Neural cell (in vitro differentiated cells): ENCODE data around the gene SMOC1. TPM values are rescaled to one million over a fixed set of nuclear protein-coding genes. Genes with fewer than 3 reads are reported as not detected.

Experiments
- H2AFZ ChIP-seq: fragments of 200-600, 300-800 bp; sonication (generic), shearing (Covaris generic); 2 replicates; pipeline ENCODE4 v1.6.0; 2014; ENCODE audit warnings: low read depth, mild to moderate bottlenecking, antibody characterized with exemption, low read length, moderate library complexity
- H3F3A ChIP-seq: fragments of 200-600 bp; shearing (Covaris generic); 2 replicates; pipeline ENCODE4 v1.6.1; 2016; ENCODE audit warnings: mild to moderate bottlenecking, moderate library complexity, mixed read lengths, antibody characterized with exemption, low read length; ENCODE audit not compliant: insufficient read depth, poor library complexity, severe bottlenecking
- H3K27ac ChIP-seq: fragments of 200-600, 300-800 bp; sonication (generic), shearing (Covaris generic); 2 replicates; pipeline ENCODE4 v1.5.1; 2014; ENCODE audit warnings: mild to moderate bottlenecking, low read length, moderate library complexity
- H3K27me3 ChIP-seq: fragments of 300-800, 200-600 bp; sonication (generic), shearing (Covaris generic); 2 replicates; pipeline ENCODE4 v1.6.0; 2014; ENCODE audit warnings: mild to moderate bottlenecking, low read depth, low read length, moderate library complexity; ENCODE audit not compliant: insufficient read depth
- H3K36me3 ChIP-seq: fragments of 300-800, 200-600 bp; sonication (generic), shearing (Covaris generic); 2 replicates; pipeline ENCODE4 v1.5.1; 2014; ENCODE audit warnings: mild to moderate bottlenecking, antibody characterized with exemption, low read length, moderate library complexity; ENCODE audit not compliant: insufficient read depth
- H3K4me2 ChIP-seq: fragments of 300-800, 200-600 bp; sonication (generic), shearing (Covaris generic); 2 replicates; pipeline ENCODE4 v1.6.0; 2014; ENCODE audit warnings: mild to moderate bottlenecking, low read length
- H3K4me3 ChIP-seq: fragments of 300-800, 200-600 bp; sonication (generic), shearing (Covaris generic); 2 replicates; pipeline ENCODE4 v1.5.1; 2014; ENCODE audit warnings: mild to moderate bottlenecking, low read length, moderate library complexity
- H3K79me2 ChIP-seq: fragments of 200-600 bp; shearing (Covaris generic); replicated peaks from 2 replicates; pipeline ENCODE4 v1.6.0; 2014; ENCODE audit warnings: mild to moderate bottlenecking, low read length, moderate library complexity; ENCODE audit not compliant: insufficient read depth
- H3K9ac ChIP-seq: fragments of 300-800, 200-600 bp; sonication (generic), shearing (Covaris generic); 2 replicates; pipeline ENCODE4 v1.6.1; 2016; ENCODE audit warnings: mild to moderate bottlenecking, low read length, mixed read lengths
- H3K9me2 ChIP-seq: fragments of 200-600 bp; shearing (Covaris generic); 2 replicates; pipeline ENCODE4 v1.6.1; 2016; ENCODE audit warnings: mild to moderate bottlenecking, low read length, mixed read lengths; ENCODE audit not compliant: insufficient read depth
- H3K9me3 ChIP-seq: fragments of 200-600, 300-800 bp; sonication (generic), shearing (Covaris generic); 2 replicates; pipeline ENCODE4 v1.6.1; 2016; ENCODE audit warnings: mild to moderate bottlenecking, mixed run types, low read length, moderate library complexity, mixed read lengths
- H4K20me1 ChIP-seq: fragments of 200-600 bp; shearing (Covaris generic); 2 replicates; pipeline ENCODE4 v1.6.1; 2016; ENCODE audit warnings: mild to moderate bottlenecking, mixed run types; ENCODE audit not compliant: insufficient read depth
- CTCF ChIP-seq: fragments of 450-650 bp; IDR thresholded peaks from 2 replicates; pipeline ENCODE4 v1.5.1; 2014; ENCODE audit warnings: antibody characterized with exemption, mild to moderate bottlenecking, moderate library complexity; ENCODE audit not compliant: poor library complexity, severe bottlenecking
- EP300 ChIP-seq: fragments of 450-650 bp; conservative IDR thresholded peaks from 2 replicates; pipeline ENCODE4 v1.6.1; 2014; ENCODE audit warnings: antibody characterized with exemption, mild to moderate bottlenecking, moderate library complexity; ENCODE audit not compliant: poor library complexity, severe bottlenecking
- EZH2 ChIP-seq: fragments of 200-600, 300-800 bp; shearing (Covaris generic), sonication (generic); IDR thresholded peaks from 2 replicates; pipeline ENCODE4 v1.6.1; 2014; ENCODE audit warnings: antibody characterized with exemption, low read length, borderline replicate concordance, mild to moderate bottlenecking; ENCODE audit not compliant: insufficient read depth, poor library complexity, severe bottlenecking
- MXI1 ChIP-seq: fragments of 450-650 bp; conservative IDR thresholded peaks from 2 replicates; pipeline ENCODE4 v1.6.1; 2014; ENCODE audit warnings: antibody characterized with exemption, mild to moderate bottlenecking; ENCODE audit not compliant: poor library complexity, severe bottlenecking
- POLR2AphosphoS5 ChIP-seq: IDR thresholded peaks from 2 replicates; pipeline ENCODE4 v1.6.1; 2012
- RAD21 ChIP-seq: fragments of 450-650 bp; conservative IDR thresholded peaks from 2 replicates; pipeline ENCODE4 v1.6.1; 2014; ENCODE audit warnings: antibody characterized with exemption, mild to moderate bottlenecking, moderate library complexity
- REST ChIP-seq: IDR thresholded peaks from 2 replicates; pipeline ENCODE4 v1.6.1; 2012; ENCODE audit warnings: borderline replicate concordance
- SMC3 ChIP-seq: fragments of 450-650 bp; conservative IDR thresholded peaks from 2 replicates; pipeline ENCODE4 v1.6.1; 2014; ENCODE audit warnings: antibody characterized with exemption, mild to moderate bottlenecking, moderate library complexity; ENCODE audit not compliant: poor library complexity
- TAF1 ChIP-seq: IDR thresholded peaks from 2 replicates; pipeline ENCODE4 v1.6.1; 2012; ENCODE audit warnings: low read depth
- polyA plus RNA-seq: library from polyadenylated mRNA; depleted of rRNA; stranded (reverse); fragments of >200 nt; gene quantifications from 2 replicates; pipeline ENCODE4 v1.2.3, GENCODE V29; 2014

The SMOC1 gene
- polyA plus RNA-seq, 1 donor from 2014 or later = 8.7 TPM

DNA sequence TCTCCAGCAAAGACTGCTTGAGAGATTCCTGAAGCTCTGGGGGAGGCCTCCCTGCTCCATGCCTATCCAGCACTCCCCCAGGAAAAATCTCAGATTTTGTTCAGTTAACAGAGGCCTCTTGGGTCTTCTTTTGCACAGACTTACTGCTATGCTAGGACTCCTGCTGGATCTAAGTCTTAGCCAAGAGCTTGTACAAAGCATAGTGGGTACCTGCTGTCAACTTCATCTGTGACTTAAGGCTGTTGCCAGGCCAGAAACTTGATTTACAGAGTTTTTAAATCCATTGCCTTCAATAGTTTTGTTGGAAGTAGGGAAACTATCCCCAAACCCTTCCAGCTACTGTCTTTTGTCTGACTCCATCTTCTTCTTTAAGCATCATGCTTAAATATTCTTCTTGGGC is 140.5 kb downstream of the SMOC1 start:
- no peak overlapping the region for H3K4me3 ChIP-seq
- H4K20me1 ChIP-seq = no peaks in the 10 kb centered on the region
- no peaks in the 10 kb centered on the region for H3F3A ChIP-seq
- no peaks in the 10 kb centered on the region for H3K36me3 ChIP-seq
- TF ChIP-seq SMC3 = no peak
- TF ChIP-seq RAD21 = no peak
- no peak for TF ChIP-seq MXI1
- no peak for TF ChIP-seq TAF1
- TF ChIP-seq EZH2 = no peak
- no peak for TF ChIP-seq CTCF
- no peak for TF ChIP-seq EP300
- no peaks in the 10 kb centered on the region for H3K9me3 ChIP-seq
- no peak overlapping the region for H2AFZ ChIP-seq
- H3K4me2 ChIP-seq = no peak overlapping the region
- H3K27ac ChIP-seq = no peak overlapping the region
- H3K79me2 ChIP-seq = no peaks in the 10 kb centered on the region
- H3K9me2 ChIP-seq = no peaks in the 10 kb centered on the region
- no peaks in the 10 kb centered on the region for H3K27me3 ChIP-seq
- H3K9ac ChIP-seq = no peak overlapping the region

DNA sequence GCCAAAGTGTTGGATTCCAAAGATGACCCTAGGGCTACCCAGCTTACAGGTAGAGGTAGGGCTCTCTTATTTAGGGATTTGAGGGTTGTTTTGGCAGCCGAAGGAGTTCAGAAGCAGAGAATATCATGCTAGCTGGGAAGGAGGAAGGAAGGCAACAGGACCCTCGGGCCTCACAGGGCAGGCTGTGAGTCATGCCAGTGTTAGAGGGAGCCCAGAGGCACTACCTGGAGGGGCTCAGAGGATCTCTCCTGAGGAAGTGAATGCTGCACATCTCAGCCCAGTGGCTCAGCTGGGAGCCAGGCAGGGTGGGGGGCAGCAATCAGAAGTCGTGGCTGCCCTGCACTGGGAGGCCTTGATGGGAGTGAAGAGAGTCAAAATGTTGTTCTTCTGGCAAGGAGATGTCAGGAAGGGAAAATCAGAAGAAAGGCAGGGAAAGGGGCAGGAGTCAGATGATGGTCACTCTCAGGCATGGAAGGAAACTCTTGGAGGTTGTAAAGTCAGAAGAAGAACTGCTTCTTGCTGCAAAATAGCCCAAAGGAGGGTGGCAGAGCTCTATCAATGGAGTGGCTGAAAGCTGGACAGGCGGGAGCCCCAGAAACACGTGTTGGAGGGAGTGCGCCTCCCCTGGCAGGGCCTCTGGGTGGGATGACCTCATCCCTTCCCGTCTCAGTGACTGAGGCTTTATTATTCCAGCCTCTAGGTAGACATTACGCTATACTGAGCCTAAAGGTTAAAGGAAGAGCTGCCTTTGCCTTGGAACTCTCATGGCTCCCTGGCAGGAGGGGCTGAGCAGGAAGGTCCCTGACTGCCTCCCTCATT is 141.3 kb downstream of the SMOC1 start:
- no peaks in the 10 kb centered on the region for H3K79me2 ChIP-seq
- no peaks in the 10 kb centered on the region for H3K36me3 ChIP-seq
- H4K20me1 ChIP-seq = no peaks in the 10 kb centered on the region
- H3K4me3 ChIP-seq = no peak overlapping the region
- TF ChIP-seq REST (no peak), EZH2 (no peak), RAD21 (no peak), MXI1 (no peak), SMC3 (no peak), POLR2AphosphoS5 (no peak), CTCF (no peak), EP300 (no peak), TAF1 (no peak)
- no peaks in the 10 kb centered on the region for H3K9me3 ChIP-seq
- no peaks in the 10 kb centered on the region for H3K9me2 ChIP-seq
- no peak overlapping the region for H3K27ac ChIP-seq
- H3F3A ChIP-seq = no peaks in the 10 kb centered on the region
- no peaks in the 10 kb centered on the region for H3K27me3 ChIP-seq
- H3K4me2 ChIP-seq = no peak overlapping the region
- no peak overlapping the region for H3K9ac ChIP-seq
- no peak overlapping the region for H2AFZ ChIP-seq
